Panc1 (cell line): Measurements from ENCODE around the gene BECN2.

Experiments used
- POLR2AphosphoS5 ChIP-seq: IDR thresholded peaks from 2 replicates; pipeline ENCODE4 v1.6.1; 2012; ENCODE audit warnings: mild to moderate bottlenecking, low read depth, low read length, moderate library complexity
- TCF7L2 ChIP-seq: IDR thresholded peaks from 2 replicates; pipeline ENCODE4 v1.6.1; 2011; ENCODE audit warnings: mild to moderate bottlenecking, low read depth, low read length, inconsistent platforms
- TF ChIP-seq, protein P1 (sequence below): fragments of 450-650 bp; IDR thresholded peaks from 2 replicates; pipeline ENCODE4 v1.5.1; 2017; ENCODE audit warnings: mild to moderate bottlenecking
- TF ChIP-seq, protein P2 (sequence below), 2 experiments: IDR thresholded peaks; 2 replicates each; pipeline ENCODE4 v1.6.1; 2011 to 2012; ENCODE audit warnings: low read depth in 2 of 2, control low read depth in 1 of 2, low read length in 1 of 2, mild to moderate bottlenecking in 1 of 2, moderate library complexity in 1 of 2; ENCODE audit not compliant: insufficient read depth in 1 of 2

DNA sequence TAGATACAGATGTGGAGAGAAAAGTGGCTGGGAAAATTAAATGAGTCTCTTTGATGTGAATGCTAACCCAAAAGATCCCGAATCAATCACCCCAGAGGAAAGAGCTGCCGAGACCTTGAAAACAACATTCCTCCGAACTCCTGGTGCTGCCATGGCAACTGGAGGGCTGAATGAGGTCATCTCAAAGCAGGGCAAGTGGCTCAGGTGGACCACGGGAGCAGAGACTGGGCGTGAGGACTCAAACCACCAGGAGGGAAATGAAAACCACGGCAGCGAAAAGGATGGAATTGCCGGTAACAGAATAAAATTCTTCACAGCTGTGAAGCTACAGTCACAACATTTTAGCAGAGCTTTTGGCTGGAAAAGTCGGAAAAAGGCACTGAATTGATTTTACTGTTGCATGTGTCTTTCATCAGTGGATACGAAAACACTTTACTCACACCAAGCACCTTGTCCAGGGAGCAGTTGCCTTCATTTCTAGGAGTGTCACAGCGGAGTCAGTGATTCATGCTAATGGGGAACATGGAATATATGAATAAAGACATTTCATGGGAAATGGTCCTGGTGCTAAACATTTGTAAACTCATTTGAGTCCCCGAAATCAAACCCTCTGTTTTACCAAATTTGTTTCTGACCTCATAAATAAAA, 23.2 kb upstream of the BECN2 start:
- TF ChIP-seq, protein P1, sequence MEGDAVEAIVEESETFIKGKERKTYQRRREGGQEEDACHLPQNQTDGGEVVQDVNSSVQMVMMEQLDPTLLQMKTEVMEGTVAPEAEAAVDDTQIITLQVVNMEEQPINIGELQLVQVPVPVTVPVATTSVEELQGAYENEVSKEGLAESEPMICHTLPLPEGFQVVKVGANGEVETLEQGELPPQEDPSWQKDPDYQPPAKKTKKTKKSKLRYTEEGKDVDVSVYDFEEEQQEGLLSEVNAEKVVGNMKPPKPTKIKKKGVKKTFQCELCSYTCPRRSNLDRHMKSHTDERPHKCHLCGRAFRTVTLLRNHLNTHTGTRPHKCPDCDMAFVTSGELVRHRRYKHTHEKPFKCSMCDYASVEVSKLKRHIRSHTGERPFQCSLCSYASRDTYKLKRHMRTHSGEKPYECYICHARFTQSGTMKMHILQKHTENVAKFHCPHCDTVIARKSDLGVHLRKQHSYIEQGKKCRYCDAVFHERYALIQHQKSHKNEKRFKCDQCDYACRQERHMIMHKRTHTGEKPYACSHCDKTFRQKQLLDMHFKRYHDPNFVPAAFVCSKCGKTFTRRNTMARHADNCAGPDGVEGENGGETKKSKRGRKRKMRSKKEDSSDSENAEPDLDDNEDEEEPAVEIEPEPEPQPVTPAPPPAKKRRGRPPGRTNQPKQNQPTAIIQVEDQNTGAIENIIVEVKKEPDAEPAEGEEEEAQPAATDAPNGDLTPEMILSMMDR, result no peak
- TF ChIP-seq TCF7L2, result no peak
- TF ChIP-seq, protein P2, sequence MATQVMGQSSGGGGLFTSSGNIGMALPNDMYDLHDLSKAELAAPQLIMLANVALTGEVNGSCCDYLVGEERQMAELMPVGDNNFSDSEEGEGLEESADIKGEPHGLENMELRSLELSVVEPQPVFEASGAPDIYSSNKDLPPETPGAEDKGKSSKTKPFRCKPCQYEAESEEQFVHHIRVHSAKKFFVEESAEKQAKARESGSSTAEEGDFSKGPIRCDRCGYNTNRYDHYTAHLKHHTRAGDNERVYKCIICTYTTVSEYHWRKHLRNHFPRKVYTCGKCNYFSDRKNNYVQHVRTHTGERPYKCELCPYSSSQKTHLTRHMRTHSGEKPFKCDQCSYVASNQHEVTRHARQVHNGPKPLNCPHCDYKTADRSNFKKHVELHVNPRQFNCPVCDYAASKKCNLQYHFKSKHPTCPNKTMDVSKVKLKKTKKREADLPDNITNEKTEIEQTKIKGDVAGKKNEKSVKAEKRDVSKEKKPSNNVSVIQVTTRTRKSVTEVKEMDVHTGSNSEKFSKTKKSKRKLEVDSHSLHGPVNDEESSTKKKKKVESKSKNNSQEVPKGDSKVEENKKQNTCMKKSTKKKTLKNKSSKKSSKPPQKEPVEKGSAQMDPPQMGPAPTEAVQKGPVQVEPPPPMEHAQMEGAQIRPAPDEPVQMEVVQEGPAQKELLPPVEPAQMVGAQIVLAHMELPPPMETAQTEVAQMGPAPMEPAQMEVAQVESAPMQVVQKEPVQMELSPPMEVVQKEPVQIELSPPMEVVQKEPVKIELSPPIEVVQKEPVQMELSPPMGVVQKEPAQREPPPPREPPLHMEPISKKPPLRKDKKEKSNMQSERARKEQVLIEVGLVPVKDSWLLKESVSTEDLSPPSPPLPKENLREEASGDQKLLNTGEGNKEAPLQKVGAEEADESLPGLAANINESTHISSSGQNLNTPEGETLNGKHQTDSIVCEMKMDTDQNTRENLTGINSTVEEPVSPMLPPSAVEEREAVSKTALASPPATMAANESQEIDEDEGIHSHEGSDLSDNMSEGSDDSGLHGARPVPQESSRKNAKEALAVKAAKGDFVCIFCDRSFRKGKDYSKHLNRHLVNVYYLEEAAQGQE (IDR thresholded peaks at IDR 0.05; ENCODE audit: insufficient read depth in 1 of 2, low read depth in 2 of 2, low read length in 1 of 2), result no peak
- TF ChIP-seq POLR2AphosphoS5, result no peak
